GM10847 (cell line): ENCODE data around the gene UBR2.

Source experiments
- POLR2A ChIP-seq: IDR thresholded peaks from 2 replicates; pipeline ENCODE4 v1.6.1; 2011; ENCODE audit not compliant: insufficient read length; ENCODE audit errors: extremely low read depth

The UBR2 gene

GRCh38 chr6:42653851-42654250 is 90.0 kb downstream of the UBR2 start:
- no peak for TF ChIP-seq POLR2A

- no peak for TF ChIP-seq POLR2A
These were observed 96.0 kb downstream of the UBR2 start for GRCh38 chr6:42659806-42660205.

- TF ChIP-seq POLR2A: no peak
These were observed 97.8 kb downstream of the UBR2 start for GRCh38 chr6:42661540-42662153.

GRCh38 chr6:42664718-42665117 is 100.9 kb downstream of the UBR2 start:
- no peak for TF ChIP-seq POLR2A

- no peak for TF ChIP-seq POLR2A
These were observed 111.0 kb downstream of the UBR2 start for GRCh38 chr6:42674780-42675179.

GRCh38 chr6:42679358-42679757 is 115.5 kb downstream of the UBR2 start:
- TF ChIP-seq POLR2A: no peak

GRCh38 chr6:42688281-42688680 is 124.5 kb downstream of the UBR2 start:
- TF ChIP-seq POLR2A: no peak

GRCh38 chr6:42689371-42689770 is 125.5 kb downstream of the UBR2 start:
- no peak for TF ChIP-seq POLR2A

GRCh38 chr6:42690151-42690702 is 126.4 kb downstream of the UBR2 start:
- no peak for TF ChIP-seq POLR2A

- TF ChIP-seq POLR2A: no peak
These were observed 127.0 kb downstream of the UBR2 start for GRCh38 chr6:42690872-42691271.

GRCh38 chr6:42692137-42692911 is 128.5 kb downstream of the UBR2 start:
- no peak for TF ChIP-seq POLR2A

- TF ChIP-seq POLR2A: no peak
These were observed 130.0 kb downstream of the UBR2 start for GRCh38 chr6:42693725-42694323.

- no peak for TF ChIP-seq POLR2A
These were observed 130.8 kb downstream of the UBR2 start for GRCh38 chr6:42694586-42694985.

- no peak for TF ChIP-seq POLR2A
These were observed 132.9 kb downstream of the UBR2 start for GRCh38 chr6:42696526-42697267.

GRCh38 chr6:42697268-42697655 is 133.4 kb downstream of the UBR2 start:
- no peak for TF ChIP-seq POLR2A
